Coronary artery (tissue), 2 donors: ENCODE results near the gene TMEM204.
A peak's percentile ranks its signal among the peaks of the same experiment; 100 is the strongest.

Experiments
- DNase-seq: peaks from one replicate; pipeline ENCODE4 v3.0.0-alpha.2; 2017; ENCODE audit warnings: low spot score
- H3K27ac ChIP-seq, 2 donors: fragments of 200-600 bp; sonication (generic); one replicate each; pipeline ENCODE4 v1.5.1; 2016 to 2019
- H3K4me3 ChIP-seq: fragments of 200-600 bp; sonication (generic); 2 replicates; pipeline ENCODE4 v1.5.1; 2016; ENCODE audit warnings: mild to moderate bottlenecking, moderate library complexity
- CTCF ChIP-seq: fragments of 200-600 bp; sonication (generic); IDR thresholded peaks from one replicate; pipeline ENCODE4 v1.5.1; 2019; ENCODE audit warnings: antibody characterized with exemption

TMEM204 gene

GRCh38 chr16:1546430-1546829, 13.0 kb downstream of the TMEM204 start:
- DNase-seq, result no peak
- peak overlapping the region; percentile 58 for H3K4me3 ChIP-seq
- peak overlapping the region; percentile 46 to 91 for H3K27ac ChIP-seq
- TF ChIP-seq CTCF, result no peak

- no peak for DNase-seq
- peak overlapping the region in 1 of 2 donors; percentile 91 for H3K27ac ChIP-seq
These were observed 14.8 kb downstream of the TMEM204 start for GRCh38 chr16:1548233-1548632.

GRCh38 chr16:1548727-1549126, 15.3 kb downstream of the TMEM204 start:
- H3K4me3 ChIP-seq, result no peak overlapping the region
- H3K27ac ChIP-seq, result peak overlapping the region in 1 of 2 donors; percentile 91
- no peak for TF ChIP-seq CTCF
- DNase-seq, result no peak

More at GRCh38 chr16:1548233-1548632, 14.8 kb downstream of the TMEM204 start:
- peak overlapping the region; percentile 14 for H3K4me3 ChIP-seq
- TF ChIP-seq CTCF, result no peak

- no peak overlapping the region for H3K4me3 ChIP-seq
- no peak for TF ChIP-seq CTCF
- no peak for DNase-seq
- peak overlapping the region; percentile 28 to 76 for H3K27ac ChIP-seq
These were observed 16.6 kb downstream of the TMEM204 start for GRCh38 chr16:1550069-1550468.

GRCh38 chr16:1550696-1551095, 17.2 kb downstream of the TMEM204 start:
- TF ChIP-seq CTCF, result no peak
- no peak for DNase-seq
- Histone ChIP-seq H3K4me3 (no peak overlapping the region), H3K27ac (peak overlapping the region; percentile 28 to 76)

GRCh38 chr16:1551166-1551565, 17.7 kb downstream of the TMEM204 start:
- no peak for TF ChIP-seq CTCF
- Histone ChIP-seq H3K27ac (peak overlapping the region in 1 of 2 donors; percentile 76), H3K4me3 (no peak overlapping the region)
- DNase-seq, result no peak

- no peak overlapping the region for H3K4me3 ChIP-seq
- no peak for DNase-seq
- no peak for TF ChIP-seq CTCF
- peak overlapping the region in 1 of 2 donors; percentile 9 for H3K27ac ChIP-seq
These were observed 18.7 kb downstream of the TMEM204 start for GRCh38 chr16:1552129-1552528.
